CD4-positive, alpha-beta T cell treated with Interleukin-2 at 100 ng/mL for 4 hours (primary cell): ENCODE results near the gene ZNF189.
A peak's percentile ranks its signal among the peaks of the same experiment; 100 is the strongest.
"Not testable (repeated sequence)": the region's sequence is repeated elsewhere in the genome, so short reads cannot be mapped to it uniquely, and the experiment has no call there.

Experiments used
- DNase-seq: peaks from one replicate; pipeline ENCODE4 v3.0.0-alpha.2; 2020; ENCODE audit warnings: low spot score

Gene ZNF189

GRCh38 chr9:101380295-101380694 is 18.4 kb upstream of the ZNF189 start:
- DNase-seq: no peak

GRCh38 chr9:101381118-101381517 is 17.5 kb upstream of the ZNF189 start:
- DNase-seq: no peak

- no peak for DNase-seq
Observed at GRCh38 chr9:101381833-101382342, 16.8 kb upstream of the ZNF189 start.

GRCh38 chr9:101383361-101383760 is 15.3 kb upstream of the ZNF189 start:
- no peak for DNase-seq

- DNase-seq: not testable (repeated sequence)
Observed at GRCh38 chr9:101384873-101385536, 13.6 kb upstream of the ZNF189 start, which contains the start of gene BAAT. Gene BAAT, minus strand, starts transcription at chr9:101385006. Its CDS starts 13,602 bp downstream, at chr9:101371404.

- peak; percentile 46 for DNase-seq
Observed at GRCh38 chr9:101387871-101388506, 10.7 kb upstream of the ZNF189 start.

GRCh38 chr9:101388507-101388993 is 10.1 kb upstream of the ZNF189 start:
- DNase-seq: no peak

- no peak for DNase-seq
Observed at GRCh38 chr9:101393135-101393534, 5.5 kb upstream of the ZNF189 start.

GRCh38 chr9:101394687-101395086 is 4.0 kb upstream of the ZNF189 start:
- DNase-seq: no peak

- DNase-seq: no peak
Observed at GRCh38 chr9:101397746-101398067, 944 bp upstream of the ZNF189 start.

- DNase-seq: no peak
Observed at GRCh38 chr9:101398930-101399642, 435 bp downstream of the ZNF189 start.

- peak; percentile 1 for DNase-seq
Observed at GRCh38 chr9:101399643-101399970, 956 bp downstream of the ZNF189 start.

- no peak for DNase-seq
Observed at GRCh38 chr9:101400120-101400519, 1.5 kb downstream of the ZNF189 start.

GRCh38 chr9:101403516-101404285 is 5.0 kb downstream of the ZNF189 start:
- no peak for DNase-seq

- no peak for DNase-seq
Observed at GRCh38 chr9:101408374-101409078, 9.9 kb downstream of the ZNF189 start.

GRCh38 chr9:101409079-101409477 is 10.4 kb downstream of the ZNF189 start:
- DNase-seq: no peak

- no peak for DNase-seq
Observed at GRCh38 chr9:101414839-101415238, 16.2 kb downstream of the ZNF189 start.

- no peak for DNase-seq
Observed at GRCh38 chr9:101415578-101415977, 16.9 kb downstream of the ZNF189 start.

- DNase-seq: no peak
Observed at GRCh38 chr9:101417389-101417788, 18.7 kb downstream of the ZNF189 start.

- DNase-seq: no peak
Observed at GRCh38 chr9:101417977-101418376, 19.3 kb downstream of the ZNF189 start.
